Activated CD4-positive, alpha-beta T cell treated with anti-CD3 and anti-CD28 coated beads for 48 hours (primary cell): ENCODE data around the gene CAPS.
A peak's percentile ranks its signal among the peaks of the same experiment; 100 is the strongest.
"Not testable (repeated sequence)": the region's sequence is repeated elsewhere in the genome, so short reads cannot be mapped to it uniquely, and the experiment has no call there.

Experiments
- DNase-seq: peaks from one replicate; pipeline ENCODE4 v3.0.0-alpha.2; 2020

CAPS gene

GRCh38 chr19:5958074-5958850, 44.2 kb downstream of the CAPS start:
- DNase-seq: no peak

- DNase-seq: no peak
These were observed 44.7 kb downstream of the CAPS start for GRCh38 chr19:5958851-5959122.

DNA sequence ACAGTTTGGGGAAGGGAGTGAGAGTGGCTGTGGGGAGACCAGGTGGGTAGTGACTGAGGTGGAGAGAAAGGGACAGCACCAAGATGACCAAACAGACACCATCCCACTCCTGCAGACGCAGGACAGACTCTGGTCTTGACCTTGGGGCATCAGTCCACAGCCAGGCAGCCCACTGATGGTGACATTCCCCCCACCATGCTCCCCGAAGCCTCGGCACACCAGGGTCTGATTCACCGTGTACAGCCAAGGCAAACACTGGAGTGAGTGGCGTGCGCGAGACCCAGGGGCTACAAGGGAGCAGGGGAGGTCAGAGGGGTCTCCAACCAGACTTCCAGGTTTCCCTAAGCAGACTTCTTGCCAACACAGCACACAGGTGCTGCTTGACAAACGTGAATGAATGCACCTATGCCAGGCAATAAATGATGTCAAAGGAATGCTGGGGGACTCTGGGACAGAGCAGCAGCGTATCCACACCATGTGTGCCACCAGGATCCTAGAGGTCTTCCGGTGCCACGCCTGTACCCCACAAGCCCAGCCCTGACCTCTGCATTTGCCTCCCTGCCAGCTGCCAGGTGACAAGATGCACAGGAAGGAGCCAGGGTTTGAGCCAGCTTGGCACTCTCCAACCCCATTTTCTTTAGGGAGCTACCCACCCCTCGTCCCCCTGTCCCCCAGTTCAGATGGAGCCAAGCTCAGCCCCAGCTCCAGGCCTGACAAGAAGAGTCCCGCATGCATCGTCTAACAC, 45.4 kb downstream of the CAPS start:
- DNase-seq: no peak

DNA sequence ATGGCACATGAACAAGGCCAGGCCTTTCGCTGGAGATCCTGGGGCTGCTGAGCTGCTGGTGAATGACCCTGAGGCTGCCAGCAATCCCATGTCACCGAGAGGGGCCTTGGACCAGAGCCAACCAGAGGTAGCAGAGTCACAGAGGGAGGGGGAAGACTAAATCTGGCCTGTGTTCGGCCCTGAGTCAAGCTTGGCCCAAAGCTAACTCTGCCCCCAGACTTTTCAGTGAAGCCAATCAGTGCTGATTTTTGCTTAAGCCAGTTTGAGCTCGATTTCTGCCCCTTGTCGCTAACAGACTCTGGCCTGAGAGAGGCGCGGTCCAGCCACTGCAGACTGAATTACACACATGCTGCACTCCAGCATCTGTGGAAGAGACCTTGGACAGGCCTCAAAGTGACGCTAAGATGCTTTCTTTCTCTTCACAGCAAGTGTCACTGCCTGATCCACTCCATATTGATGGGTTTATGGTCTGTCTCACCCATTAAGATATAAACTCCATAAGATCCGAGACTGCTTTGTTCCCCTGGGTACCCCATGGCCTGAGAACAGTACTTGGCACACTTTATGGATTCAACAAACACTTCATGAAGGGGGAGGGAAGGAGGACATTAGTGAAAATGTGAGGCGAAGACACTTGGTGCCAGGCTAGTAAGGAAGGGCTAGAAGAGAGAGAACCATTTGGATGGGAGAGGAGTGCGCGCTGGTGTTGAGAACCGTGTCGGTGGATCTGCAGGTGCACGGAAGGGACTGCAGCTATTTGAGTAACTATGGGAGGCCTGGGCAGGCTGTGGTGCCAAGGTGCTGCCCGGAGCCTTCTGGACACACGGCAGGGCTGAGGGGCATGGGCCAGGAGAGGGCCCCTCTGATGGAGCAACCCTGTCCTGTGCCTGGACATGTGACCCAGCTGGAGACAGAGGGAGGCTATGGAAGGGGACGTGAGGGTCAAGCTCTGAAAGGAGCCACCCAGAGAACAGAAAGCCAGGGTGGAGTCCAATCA, 46.2 kb downstream of the CAPS start:
- no peak for DNase-seq

GRCh38 chr19:5961641-5961968, 47.6 kb downstream of the CAPS start:
- not testable (repeated sequence) for DNase-seq

DNA sequence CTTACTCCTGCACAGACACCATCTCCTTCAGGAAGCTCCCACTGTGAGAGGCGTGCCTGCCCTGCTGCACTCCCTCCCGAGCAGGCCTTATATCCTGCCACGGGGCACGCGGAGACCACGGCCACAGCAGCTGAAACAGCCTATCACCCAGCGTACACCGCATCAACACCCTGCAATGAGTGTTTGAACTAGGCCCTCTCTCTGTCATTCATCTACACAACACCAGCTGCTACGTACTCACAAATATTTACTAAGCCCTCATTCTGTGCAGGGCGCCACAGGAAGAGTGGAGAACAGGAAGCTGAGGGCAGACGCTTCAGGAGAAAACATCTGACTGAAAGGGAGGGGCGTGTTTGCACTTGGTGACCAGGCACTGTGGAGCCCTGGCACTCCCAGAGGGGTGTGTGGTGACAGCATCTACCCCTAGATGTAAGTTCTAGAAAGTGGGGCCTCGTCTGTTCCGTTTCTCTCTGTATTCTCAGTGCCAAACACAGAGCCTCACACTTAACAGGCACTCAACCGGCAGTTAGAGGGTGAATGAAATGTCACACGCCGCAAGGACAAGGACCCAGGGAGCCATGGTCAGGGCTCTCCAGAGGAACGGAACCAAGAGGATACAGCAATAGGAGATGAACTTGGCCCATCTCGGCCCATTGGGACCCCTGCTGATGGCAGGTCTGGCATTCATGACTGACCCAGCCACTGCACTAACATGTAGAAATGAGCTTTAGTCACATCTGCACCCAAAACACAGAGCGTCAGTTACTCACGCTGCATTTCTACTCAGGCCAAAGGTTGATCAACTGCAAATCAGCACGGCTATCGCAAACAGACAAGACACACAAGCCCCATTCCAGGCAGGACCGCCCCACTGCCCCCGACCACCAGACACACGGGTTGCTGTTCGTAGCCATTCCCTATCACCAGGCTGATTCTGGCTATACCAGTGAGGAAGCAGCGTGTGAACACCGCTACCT, 48.2 kb downstream of the CAPS start:
- DNase-seq: peak; percentile 68

- not testable (repeated sequence) for DNase-seq
These were observed 49.2 kb downstream of the CAPS start for GRCh38 chr19:5963259-5963658.

DNA sequence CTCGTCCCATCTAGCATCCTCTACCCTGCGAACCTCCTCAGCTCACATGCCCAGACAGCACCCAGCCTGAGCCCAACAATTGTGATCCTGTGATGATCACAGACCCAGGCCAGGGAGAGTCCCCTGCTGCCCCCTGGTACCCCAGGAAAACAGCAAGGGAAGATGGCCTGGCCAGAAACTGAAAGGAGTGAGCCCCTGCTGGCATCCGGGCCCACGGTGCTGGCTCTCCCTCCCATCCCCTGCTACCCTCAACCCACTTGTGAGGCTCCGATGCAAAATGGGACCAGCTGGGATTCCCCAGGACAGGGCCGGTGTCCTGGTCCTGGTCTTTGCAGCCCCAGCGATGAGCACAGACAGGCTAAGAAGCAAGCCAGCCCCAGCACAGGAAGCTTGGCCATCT, 49.8 kb downstream of the CAPS start:
- DNase-seq: no peak

DNA sequence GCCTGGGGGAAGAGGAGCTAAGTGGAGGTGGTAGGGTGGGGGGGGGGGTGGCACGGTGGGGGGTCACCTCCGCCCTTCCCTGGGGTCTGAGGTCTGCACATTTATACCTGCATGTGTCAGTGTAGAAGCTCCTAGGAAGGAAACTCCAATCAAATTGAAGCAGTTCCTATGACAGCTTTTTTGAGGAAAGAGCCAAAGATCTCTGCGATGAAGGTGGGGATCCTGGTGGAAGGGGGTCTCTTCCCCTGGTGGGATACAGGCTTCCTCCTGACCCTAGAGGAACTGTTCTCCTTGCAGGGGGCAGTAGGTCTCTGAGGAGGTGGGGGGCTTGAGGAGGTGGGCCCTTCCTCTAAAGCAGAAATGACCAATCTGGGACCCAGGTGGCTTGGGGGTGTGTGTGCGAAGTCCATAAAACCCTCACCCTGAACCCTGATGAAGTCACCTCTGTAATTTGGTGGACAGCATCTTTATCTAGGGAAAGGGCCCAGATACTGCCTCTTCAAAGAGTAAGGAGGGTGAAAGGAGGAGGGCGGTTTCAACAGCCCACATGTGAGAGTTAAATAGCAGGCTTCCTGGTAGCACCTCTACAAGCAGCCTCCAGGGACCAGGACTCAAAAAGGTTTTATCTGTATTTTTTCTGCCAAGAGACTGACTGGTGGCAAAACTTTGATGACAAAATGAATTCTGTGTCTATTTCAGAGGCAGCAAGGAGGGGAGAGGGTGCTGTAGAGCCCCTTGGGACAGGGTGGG, 50.9 kb downstream of the CAPS start:
- DNase-seq: no peak
